MG63 (cell line): Measurements from ENCODE around the gene CD177. TPM values are rescaled to one million over a fixed set of nuclear protein-coding genes. Genes with fewer than 3 reads are reported as not detected.
"Not testable (repeated sequence)": the region's sequence is repeated elsewhere in the genome, so short reads cannot be mapped to it uniquely, and the experiment has no call there.

Experiments
- DNase-seq: peaks from one replicate; pipeline ENCODE4 v3.0.0-alpha.2; 2020
- H3K27me3 ChIP-seq: fragments of 250-450 bp; sonication (Bioruptor Pico); 2 replicates; pipeline ENCODE4 v1.5.1; 2020; ENCODE audit warnings: mild to moderate bottlenecking, moderate library complexity
- H3K36me3 ChIP-seq: fragments of 250-450 bp; sonication (Bioruptor Pico); 2 replicates; pipeline ENCODE4 v1.5.1; 2020; ENCODE audit warnings: mild to moderate bottlenecking, moderate library complexity
- H3K4me3 ChIP-seq: fragments of 250-450 bp; sonication (Bioruptor Pico); 2 replicates; pipeline ENCODE4 v1.5.1; 2020; ENCODE audit warnings: mild to moderate bottlenecking, moderate library complexity
- H3K9me3 ChIP-seq: fragments of 250-450 bp; sonication (Bioruptor Pico); 2 replicates; pipeline ENCODE4 v1.5.1; 2020; ENCODE audit warnings: mild to moderate bottlenecking, moderate library complexity
- total RNA-seq: library from RNA; depleted of rRNA; stranded (reverse); fragments of >200 nt; shearing (Covaris generic); gene quantifications from 2 replicates; pipeline ENCODE4 v1.2.3, GENCODE V29; 2014; ENCODE audit warnings: low replicate concordance

Gene CD177
- total RNA-seq, 1 experiment from 2014 or later = 2.7 TPM

DNA sequence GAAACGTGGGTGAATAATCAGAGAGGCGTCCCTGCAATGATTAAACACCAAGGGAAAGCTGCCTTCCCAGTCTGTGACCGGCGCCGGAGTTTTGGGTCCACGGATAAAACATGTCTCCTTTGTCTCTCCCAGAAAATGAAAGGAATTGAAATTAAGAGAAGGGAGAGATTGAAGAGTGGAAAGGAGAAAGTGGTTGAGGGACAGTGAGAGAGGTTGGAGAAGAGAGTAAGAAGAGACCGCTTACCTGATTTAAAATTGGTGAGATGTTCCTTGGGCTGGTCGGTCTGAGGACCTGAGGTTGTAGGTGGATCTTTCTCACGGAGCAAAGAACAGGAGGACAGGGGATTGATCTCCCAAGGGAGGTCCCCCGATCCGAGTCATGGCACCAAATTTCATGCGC lies 24.9 kb upstream of the CD177 start:
- H3K9me3 ChIP-seq, H3K36me3 ChIP-seq, DNase-seq, H3K4me3 ChIP-seq, H3K27me3 ChIP-seq: not testable (repeated sequence)

DNA sequence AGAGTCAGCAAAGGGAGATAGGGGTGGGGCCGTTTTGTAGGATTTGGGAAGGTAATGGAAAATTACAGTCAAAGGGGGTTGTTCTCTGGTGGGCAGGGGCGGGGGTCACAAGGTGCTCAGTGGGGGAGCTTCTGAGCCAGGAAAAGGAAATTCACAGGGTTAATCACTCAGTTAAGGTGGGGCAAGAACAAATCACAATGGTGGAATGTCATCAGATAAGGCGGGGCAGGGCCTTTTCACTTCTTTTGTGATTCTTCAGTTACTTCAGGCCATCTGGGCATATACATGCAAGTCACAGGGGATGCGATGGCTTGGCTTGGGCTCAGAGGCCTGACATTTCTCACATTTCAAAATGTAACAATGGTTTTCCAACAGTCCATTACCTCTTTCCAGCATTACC lies 24.4 kb upstream of the CD177 start:
- not testable (repeated sequence) for DNase-seq, H3K36me3 ChIP-seq, H3K4me3 ChIP-seq, H3K9me3 ChIP-seq, H3K27me3 ChIP-seq

DNA sequence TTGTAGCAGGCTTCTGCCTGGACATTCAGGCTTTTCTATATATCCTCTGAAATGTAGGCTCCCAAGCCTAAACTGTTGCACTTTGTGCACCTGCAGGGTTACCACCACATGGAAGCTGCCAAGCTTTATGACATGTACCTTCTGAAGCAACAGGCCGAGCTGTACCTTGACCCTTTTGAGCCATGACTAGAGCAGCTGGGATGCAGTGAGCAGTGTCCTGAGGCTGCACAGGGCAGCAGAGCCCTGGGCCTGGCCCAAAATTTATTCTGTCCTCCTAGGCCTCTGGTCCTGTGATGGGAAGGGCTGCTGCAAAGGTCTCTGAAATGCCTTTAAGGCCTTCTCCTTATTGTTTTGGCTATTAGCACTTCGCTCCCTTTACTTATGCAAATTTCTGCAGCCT lies 23.5 kb upstream of the CD177 start:
- Histone ChIP-seq H3K36me3 (no peaks in the 10 kb centered on the region), H3K4me3 (no peak overlapping the region), H3K9me3 (no peaks in the 10 kb centered on the region), H3K27me3 (no peaks in the 10 kb centered on the region)
- no peak for DNase-seq

DNA sequence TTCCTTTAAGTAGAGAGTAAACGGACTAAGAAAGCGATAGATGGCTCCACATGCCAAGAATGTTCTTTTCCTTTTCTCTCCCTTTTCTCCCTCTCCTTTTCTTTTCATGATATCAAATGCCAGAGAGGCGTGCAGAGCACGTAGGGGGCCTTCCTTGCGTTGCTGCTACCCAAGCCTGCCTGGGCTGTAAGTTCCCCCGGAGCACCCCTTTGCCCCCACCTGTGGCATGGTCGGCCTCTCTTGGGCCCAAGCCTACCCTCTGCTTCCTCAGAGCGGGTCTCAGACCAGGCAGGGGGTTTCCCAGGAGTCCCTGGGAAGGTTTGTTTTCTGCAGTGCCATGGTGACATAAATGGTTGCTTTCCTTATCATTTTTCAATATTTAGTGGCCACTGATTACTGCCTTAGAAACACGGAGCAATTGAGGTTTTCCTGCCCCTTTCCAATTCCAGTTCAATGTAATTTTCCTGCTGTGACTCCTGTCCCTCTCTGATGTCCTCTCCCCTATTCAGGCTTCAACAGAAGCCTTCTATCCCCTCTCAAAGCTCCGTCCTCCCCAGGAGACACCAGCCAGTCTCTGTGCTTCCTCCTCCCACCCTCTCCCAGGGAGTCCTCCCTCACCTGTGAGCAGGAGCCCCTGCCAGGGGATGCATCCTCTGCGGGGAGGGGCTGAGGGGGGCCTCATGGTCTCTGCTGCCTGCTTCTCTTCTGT lies 22.6 kb upstream of the CD177 start:
- H3K27me3 ChIP-seq = no peaks in the 10 kb centered on the region
- no peaks in the 10 kb centered on the region for H3K9me3 ChIP-seq
- no peaks in the 10 kb centered on the region for H3K36me3 ChIP-seq
- no peak for DNase-seq
- no peak overlapping the region for H3K4me3 ChIP-seq

DNA sequence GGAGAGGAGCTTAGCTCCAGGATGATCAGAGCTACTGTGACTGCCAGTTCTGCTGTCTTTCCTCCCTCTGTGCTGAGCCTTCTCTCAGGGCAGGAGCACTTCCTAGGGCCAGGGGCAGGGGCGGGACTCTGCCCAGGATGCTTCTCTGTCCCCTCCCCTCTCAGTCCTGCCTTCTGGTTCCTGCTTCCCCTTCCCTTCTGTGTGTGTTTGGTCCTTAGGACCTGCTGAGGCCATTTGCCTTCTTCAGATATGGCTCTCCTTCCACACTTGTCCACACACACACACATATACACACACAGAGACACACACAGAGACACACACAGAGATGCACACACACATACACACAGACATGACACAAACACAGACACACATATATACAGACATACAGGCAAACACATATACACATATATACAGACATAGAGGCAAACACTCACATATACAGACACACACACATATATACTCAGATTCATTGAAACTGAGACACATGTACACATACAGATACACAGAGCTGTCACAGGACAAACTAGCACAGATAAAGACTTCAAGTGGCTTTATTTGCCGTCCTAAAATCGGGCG lies 22.0 kb upstream of the CD177 start:
- no peaks in the 10 kb centered on the region for H3K36me3 ChIP-seq
- no peaks in the 10 kb centered on the region for H3K27me3 ChIP-seq
- DNase-seq = no peak
- no peaks in the 10 kb centered on the region for H3K9me3 ChIP-seq
- H3K4me3 ChIP-seq = no peak overlapping the region

DNA sequence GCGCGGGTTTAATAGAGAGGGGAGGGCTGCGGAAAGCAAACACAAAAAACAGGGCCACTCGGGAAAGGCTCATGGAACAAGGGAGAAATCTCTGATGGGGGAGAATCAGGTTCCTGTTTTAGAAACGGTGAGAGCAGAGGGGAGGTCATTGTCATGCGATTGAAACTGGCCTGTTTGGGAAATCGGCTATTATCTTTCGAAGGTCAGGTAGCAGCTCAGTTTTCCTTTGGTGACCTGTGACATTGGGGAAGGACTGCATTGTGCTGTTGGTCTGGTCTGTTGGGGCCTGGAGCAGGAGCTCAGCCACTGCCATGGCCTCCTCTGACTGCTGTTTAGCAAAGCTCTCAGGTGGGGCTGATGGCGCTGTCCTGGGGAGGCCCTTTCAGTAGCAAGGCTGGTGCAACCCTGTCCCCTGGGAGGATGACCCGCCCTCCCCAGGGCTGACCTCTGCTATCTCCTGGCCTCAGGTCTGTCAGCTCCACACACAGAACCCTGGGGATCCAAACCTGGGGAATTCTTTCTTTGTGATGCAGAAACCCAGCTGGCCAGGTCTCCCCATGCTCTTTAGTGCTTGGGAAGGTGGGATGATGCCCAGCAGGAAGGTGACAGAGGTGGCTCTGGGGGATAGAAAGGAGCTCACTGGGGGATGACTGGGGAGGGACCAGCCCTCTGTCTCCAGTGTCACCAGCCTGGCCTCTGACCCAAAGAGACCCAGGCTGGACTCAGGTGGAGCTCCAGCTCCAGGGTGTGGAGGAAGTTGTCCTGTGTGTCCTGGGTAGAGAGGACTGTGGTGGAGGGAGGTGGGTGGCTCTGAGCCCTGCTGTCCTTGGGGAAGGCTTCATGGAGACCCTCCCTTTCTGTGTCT lies 21.2 kb upstream of the CD177 start:
- H3K36me3 ChIP-seq = no peaks in the 10 kb centered on the region
- H3K4me3 ChIP-seq = no peak overlapping the region
- H3K27me3 ChIP-seq = no peaks in the 10 kb centered on the region
- H3K9me3 ChIP-seq = no peaks in the 10 kb centered on the region
- no peak for DNase-seq

DNA sequence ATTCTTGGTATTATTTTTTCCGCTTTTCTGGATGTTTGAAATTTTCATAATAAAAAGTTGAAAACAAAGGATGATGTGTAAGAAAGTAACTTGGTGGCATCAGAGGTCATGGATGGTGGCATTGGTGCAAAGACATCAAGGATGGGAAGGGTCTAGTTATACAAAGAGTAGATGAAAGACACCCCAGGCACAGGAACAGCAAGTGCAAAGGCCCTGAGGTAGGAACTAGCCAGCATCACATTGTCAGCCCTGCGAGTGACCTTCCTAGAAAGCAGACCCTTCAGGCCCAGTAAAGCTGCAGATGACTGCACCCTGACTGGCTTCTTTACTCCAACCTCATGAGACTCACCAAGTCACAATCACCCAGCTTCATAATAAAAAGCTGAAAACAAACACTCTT lies 17.0 kb upstream of the CD177 start:
- H3K36me3 ChIP-seq, H3K4me3 ChIP-seq, DNase-seq, H3K9me3 ChIP-seq, H3K27me3 ChIP-seq: not testable (repeated sequence)

DNA sequence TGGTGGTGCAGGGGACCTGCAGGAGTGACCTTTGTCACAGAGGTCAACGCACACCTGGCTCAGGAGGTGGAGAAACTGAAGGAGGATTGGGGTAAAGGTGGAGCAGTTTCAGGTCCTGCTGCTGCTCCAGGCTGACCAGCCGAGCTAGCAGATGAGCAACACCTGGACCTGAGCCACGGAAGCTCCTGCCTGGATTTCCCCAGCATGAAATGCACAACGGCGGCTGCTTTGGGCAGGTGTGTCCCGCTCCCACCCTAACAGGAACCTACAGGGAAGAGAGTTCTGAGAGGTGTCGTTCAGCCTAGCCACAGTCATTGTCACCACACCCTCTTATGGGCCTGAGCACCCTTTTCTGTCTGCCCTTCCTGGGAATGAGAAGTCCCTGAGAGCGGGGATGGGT lies 15.7 kb upstream of the CD177 start:
- no peaks in the 10 kb centered on the region for H3K27me3 ChIP-seq
- no peak for DNase-seq
- no peaks in the 10 kb centered on the region for H3K9me3 ChIP-seq
- H3K36me3 ChIP-seq = no peaks in the 10 kb centered on the region
- H3K4me3 ChIP-seq = no peak overlapping the region

DNA sequence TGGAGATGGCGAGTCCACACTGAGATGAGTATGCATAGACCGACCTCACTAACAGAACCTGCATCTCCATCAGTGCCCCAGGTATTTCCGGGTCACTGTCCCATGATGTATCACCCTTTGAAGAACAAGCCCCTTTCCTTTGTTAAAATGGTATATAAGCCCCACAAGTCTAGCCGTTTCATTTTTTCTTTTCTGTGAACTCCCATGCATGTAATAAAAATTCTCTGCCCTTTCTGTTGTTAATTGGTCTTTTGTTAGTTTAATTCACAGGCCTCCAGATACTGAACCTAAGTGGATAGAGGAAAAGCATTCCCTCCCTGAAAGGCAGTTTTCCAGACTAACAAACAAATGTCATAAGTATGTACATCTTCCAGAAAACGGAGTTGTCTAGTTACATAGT lies 15.0 kb upstream of the CD177 start:
- Histone ChIP-seq H3K9me3 (no peaks in the 10 kb centered on the region), H3K36me3 (no peaks in the 10 kb centered on the region), H3K4me3 (no peak overlapping the region), H3K27me3 (no peaks in the 10 kb centered on the region)
- DNase-seq = no peak

DNA sequence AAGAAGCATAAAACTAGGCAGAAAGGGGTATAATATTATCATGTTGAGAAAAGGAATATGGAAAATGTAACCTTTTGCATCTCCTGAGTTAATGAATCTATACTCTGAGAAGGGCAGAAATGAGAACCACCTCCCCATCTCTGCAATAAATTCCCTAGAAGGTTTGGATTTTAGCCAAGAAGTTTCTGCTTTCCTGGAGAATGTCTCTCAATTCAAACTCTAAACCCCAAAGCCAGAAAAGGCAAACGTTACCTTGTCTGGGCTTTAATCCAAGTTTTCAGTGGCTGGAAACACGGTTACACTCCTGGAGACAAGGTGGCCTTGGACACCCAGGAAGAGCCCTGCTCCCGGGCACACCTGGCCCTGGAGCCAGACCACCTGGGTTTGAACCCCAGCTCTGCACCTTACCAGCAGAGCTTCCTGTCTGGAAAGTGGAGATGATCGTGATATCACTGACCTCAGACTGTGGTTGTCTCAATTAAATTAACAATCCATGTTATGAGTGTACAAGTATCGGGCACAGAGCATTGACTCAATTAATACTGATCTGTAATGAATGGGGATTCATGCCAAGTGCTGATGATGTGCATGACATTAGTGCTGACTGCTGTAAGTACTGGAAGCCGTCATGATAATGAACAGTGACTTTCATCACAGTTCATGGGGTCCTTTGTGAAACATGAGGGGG lies 14.1 kb upstream of the CD177 start:
- not testable (repeated sequence) for DNase-seq, H3K4me3 ChIP-seq, H3K36me3 ChIP-seq, H3K9me3 ChIP-seq, H3K27me3 ChIP-seq

DNA sequence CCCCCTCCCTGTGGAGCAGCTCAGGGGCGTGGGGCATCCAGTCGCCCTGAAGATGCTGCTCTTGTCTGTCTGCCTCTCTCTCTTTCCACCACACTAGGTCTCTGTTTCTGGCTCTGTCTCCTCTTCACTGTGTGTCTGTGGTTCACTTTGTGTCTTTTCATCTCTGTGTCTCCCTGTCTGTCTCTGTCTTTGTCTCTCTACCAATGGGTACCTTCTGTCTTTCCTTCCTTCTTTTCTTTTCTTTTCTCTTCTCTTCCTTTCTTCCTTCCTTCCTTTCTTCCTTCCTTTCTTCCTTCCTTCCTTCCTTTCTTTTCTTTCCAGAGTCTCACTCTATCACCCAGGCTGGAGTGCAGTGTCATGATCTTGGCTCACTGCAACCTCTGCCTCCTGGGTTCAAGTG lies 13.4 kb upstream of the CD177 start:
- not testable (repeated sequence) for H3K27me3 ChIP-seq, H3K4me3 ChIP-seq, DNase-seq, H3K36me3 ChIP-seq, H3K9me3 ChIP-seq

DNA sequence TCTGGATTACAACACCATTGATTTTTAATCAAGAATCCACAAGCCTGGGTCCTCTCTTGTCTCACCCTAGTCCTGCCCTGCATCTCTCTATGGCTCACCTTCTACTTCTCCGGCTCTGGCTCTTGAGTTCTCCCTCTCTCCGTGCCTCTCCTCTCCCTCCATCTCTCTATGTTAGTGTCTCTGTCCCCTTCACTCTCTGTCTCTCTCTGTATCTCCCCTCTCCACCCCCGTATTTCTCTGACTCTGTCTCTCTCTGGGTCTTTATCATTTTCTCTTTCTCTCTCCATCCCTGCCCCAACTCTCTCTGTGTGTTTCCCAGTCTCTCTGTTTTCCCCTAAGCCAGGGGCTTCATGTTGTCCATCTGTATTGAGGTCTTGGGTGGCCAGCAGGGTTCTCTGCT lies 12.4 kb upstream of the CD177 start:
- not testable (repeated sequence) for DNase-seq, H3K36me3 ChIP-seq, H3K4me3 ChIP-seq, H3K9me3 ChIP-seq, H3K27me3 ChIP-seq

DNA sequence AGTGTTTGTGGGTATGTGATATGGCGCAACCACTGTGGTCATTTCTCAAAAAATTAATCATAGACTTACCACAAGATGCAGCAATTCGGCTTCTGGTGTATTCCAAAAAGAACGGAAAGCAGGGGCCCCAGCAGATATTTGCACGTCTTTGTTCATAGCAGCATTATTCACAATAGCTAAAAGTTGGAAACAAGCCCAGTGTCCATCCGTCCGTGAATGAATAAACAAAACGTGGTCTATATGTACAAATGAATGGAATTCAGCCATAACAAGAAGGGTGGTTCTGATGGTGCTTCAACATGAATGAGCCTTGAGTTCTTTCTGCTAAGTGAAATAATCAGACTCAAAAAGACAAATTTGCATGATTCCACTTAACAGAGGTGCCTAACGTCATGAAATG lies 11.4 kb upstream of the CD177 start:
- H3K4me3 ChIP-seq, H3K9me3 ChIP-seq, H3K36me3 ChIP-seq, H3K27me3 ChIP-seq: not testable (repeated sequence)
- peak; percentile 73 for DNase-seq

DNA sequence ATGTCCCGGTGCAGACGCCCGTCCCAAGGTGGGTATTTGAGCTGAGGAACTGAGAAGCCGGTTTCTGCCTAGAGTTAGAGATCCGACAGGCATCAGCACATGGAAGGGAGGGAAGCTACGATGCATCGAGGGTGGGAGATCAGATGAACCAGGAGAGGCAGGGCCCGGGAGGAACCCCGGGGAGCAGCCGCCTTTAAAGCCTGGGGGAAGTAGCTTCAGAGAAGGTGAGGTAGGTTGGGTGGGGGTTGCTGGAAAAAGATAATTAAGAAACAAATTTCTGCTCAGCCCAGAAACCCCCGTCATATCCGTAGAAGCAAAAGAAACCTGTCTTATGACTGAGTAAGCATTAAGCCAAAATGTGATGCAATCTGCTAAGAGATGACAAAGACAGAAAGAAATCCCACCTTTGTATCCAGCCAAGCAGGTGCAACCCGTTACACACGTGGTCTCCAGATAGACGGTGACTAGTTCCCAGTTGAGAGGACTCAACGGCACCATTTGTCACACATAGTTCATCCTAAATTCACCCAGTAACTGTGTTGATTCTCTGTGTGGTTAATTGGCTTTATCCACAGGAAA lies 9.1 kb upstream of the CD177 start:
- H3K9me3 ChIP-seq, DNase-seq, H3K4me3 ChIP-seq, H3K27me3 ChIP-seq, H3K36me3 ChIP-seq: not testable (repeated sequence)

DNA sequence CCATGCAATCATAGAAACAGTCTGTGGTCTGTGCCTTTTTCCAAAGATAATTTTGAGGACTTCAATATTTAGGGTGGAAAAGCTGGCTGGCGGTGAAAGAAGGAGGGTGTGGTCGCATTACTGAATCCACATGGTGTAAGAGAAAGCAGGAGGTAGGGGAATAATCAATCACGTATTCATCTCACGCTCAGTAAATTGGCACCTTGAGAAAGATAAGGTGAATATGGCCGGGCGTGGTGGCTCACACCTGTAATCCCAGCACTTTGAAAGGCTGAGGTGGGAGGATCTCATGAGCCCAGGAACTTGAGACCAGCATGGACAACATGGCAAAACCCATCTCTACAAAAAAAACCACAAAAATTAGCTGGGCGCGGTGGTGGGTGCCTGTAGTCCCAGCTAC lies 3.7 kb upstream of the CD177 start:
- H3K36me3 ChIP-seq, H3K4me3 ChIP-seq, DNase-seq, H3K9me3 ChIP-seq, H3K27me3 ChIP-seq: not testable (repeated sequence)

DNA sequence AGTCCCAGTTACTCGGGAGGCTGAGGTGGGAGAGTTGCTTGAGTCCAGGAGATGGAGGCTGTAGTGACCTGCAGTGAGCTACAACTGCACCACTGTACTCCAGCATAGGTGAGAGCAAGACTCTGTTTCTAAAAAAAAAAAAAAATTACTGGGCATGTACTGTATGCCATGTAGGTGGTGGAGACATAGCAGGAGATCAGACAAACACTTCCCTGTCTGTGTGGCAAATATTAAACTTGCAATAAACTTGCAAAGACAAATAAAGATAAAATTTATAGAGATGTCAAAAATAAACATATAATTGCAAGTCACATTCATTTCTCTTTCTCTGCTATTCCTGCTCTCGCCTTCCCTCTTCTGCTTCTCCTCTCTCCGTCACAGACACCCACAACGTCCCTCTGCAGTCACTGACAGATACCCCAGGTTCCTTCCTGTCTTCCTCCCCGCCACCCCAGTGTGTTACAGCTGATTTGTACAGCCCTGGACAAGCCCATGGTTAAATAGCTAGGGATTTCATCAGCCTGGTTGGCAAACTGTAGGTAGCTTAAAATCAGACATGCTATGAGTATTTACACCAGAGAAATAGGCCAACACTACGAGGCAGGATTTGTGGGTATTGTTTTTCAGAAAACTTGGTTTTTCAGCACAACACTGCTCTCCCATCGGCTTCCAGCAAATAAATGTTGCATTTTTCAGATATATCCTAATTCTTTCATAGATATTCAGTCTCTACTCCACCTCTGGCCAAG lies 1.3 kb upstream of the CD177 start:
- H3K4me3 ChIP-seq = no peak overlapping the region
- H3K27me3 ChIP-seq = no peaks in the 10 kb centered on the region
- DNase-seq = no peak
- H3K9me3 ChIP-seq = peaks cover 2% of the 10 kb centered on the region; the same call in 1 of the 2 replicates
- no peaks in the 10 kb centered on the region for H3K36me3 ChIP-seq

DNA sequence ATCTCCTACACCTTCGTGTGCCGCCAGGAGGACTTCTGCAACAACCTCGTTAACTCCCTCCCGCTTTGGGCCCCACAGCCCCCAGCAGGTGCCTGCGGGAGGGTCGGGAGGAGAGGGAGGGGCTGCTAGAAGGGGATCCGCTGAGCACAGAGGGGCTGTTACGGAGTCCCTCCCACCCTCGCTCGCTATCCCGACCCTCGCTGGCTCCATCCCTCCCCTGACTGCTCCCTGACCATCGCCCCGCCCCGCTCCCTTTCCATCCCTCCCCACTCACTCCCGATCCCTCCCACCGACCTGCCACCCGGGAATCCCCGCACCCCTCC lies 780 bp downstream of the CD177 start:
- Histone ChIP-seq H3K4me3 (no peak overlapping the region), H3K36me3 (no peaks in the 10 kb centered on the region), H3K9me3 (no peaks in the 10 kb centered on the region), H3K27me3 (no peaks in the 10 kb centered on the region)
- DNase-seq = no peak
